ENCODE results near the gene RSPO3.

Gene RSPO3

DNA sequence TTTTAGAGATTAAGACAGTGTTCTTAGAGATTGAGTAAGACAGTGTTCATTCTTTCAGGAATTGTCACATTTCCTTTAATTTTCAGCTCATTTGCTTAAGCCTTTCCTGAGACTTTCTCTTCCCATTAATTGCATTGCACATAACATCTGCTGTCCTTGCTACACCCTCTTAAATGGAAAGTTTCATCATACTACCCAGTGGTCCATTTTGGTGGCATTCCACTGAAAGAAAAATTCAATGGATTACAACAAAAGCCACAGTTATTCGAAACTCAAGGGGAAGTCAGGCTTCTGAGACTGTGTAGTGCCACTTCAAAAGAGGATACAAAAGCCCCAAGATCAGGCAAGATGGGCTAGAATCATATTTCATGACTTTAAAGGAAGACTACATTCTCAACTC, 64.0 kb downstream of the RSPO3 start:
- Histone ChIP-seq H3K27ac (ENCODE audit: low read depth, low read length, severe bottlenecking) (no peak overlapping the region), H3K36me3 (ENCODE audit: control insufficient read depth, insufficient read depth, low read length) (no peaks in the 10 kb centered on the region), H3K4me1 (ENCODE audit: control insufficient read depth, insufficient read depth, low read length, poor library complexity, severe bottlenecking) (no peaks in the 10 kb centered on the region), H3K4me3 (ENCODE audit: extremely low read depth, insufficient read depth, low read length, poor library complexity, severe bottlenecking) (no peak overlapping the region), H3K9me3 (ENCODE audit: control insufficient read depth, low read length) (no peaks in the 10 kb centered on the region)
- 89% methylated on average over 1 of the region's 1 CpG; no CpG with 5 or more reads in 1 of the 2 experiments for WGBS, 2 experiments (ENCODE audit: insufficient coverage in 2 of 2)

DNA sequence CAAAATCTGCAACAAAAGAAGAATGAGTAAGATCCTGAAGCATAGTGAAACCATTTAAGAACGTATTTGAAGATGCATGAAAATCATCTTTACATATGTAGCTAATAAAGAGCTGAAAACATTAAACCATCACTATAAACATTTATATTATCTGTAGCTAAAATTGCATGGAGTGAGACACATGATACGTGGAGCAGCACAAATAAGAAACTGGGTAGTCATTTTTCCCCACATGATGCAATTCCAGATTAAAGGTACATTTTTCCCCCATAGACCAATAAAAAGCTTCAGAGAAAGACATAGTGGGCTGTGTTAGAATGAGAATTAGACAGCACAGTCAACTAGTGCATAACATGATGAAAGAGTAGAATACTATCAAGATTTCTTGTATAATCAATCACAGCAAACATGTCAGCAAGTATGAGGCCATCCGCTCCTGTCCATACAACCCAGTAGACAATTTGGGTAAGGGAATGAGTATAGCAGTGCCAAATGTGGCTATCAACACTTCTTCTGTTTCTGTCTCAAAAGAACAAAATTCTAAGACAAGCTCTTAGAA, 67.0 kb downstream of the RSPO3 start:
- no peak overlapping the region for H3K27ac ChIP-seq (ENCODE audit: low read depth, low read length, severe bottlenecking)
- no peak overlapping the region for H3K4me3 ChIP-seq (ENCODE audit: extremely low read depth, insufficient read depth, low read length, poor library complexity, severe bottlenecking)
- WGBS, 2 experiments (ENCODE audit: insufficient coverage in 2 of 2) = no CpG with 5 or more reads among the region's 3 CpGs
- H3K36me3 ChIP-seq (ENCODE audit: control insufficient read depth, insufficient read depth, low read length) = no peaks in the 10 kb centered on the region
- H3K4me1 ChIP-seq (ENCODE audit: control insufficient read depth, insufficient read depth, low read length, poor library complexity, severe bottlenecking) = no peaks in the 10 kb centered on the region
- H3K9me3 ChIP-seq (ENCODE audit: control insufficient read depth, low read length) = no peaks in the 10 kb centered on the region

DNA sequence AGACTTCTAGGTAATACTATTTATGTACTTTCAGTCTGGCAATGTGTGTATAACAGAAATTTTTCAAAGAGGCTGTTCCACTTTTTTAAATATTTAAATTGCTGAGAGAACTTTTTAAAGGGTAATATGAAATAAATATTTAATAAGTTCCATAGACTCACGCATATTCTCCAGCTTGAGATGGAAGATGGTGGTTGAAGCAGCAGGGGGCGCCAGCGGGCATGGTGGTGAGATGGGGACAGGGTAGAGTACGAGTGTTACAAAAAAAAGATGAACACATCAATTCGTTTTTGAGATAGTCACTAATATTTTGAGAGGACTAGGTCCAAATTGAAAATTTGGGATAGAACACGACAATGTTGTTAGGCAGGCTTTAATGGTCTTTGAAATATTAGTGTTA, 68.4 kb downstream of the RSPO3 start:
- Histone ChIP-seq H3K36me3 (ENCODE audit: control insufficient read depth, insufficient read depth, low read length) (no peaks in the 10 kb centered on the region), H3K9me3 (ENCODE audit: control insufficient read depth, low read length) (no peaks in the 10 kb centered on the region), H3K4me3 (ENCODE audit: extremely low read depth, insufficient read depth, low read length, poor library complexity, severe bottlenecking) (no peak overlapping the region), H3K4me1 (ENCODE audit: control insufficient read depth, insufficient read depth, low read length, poor library complexity, severe bottlenecking) (no peaks in the 10 kb centered on the region), H3K27ac (ENCODE audit: low read depth, low read length, severe bottlenecking) (no peak overlapping the region)
- WGBS, 2 experiments (ENCODE audit: insufficient coverage in 2 of 2) = 27 to 36% methylated on average over 2 to 5 of the region's 6 CpGs

DNA sequence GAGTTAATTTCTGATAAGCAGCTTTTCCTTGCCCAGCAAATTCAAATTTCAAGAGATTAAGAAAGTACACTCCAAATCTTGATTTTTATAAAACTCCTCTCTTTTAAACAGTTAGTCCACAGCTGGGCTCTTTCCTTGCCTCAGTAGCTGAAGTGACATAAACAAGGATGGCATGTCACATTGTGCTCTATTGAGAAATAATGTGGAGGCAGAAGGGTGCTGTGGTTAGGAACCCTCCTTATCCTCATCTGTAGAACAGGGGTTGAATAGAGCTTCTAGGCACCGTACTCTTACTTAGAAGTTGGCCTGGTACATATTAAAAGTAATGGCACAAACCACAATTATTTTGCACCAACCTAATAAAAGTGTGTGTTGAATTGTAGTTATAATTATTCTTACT, 70.3 kb downstream of the RSPO3 start:
- no peaks in the 10 kb centered on the region for H3K9me3 ChIP-seq (ENCODE audit: control insufficient read depth, low read length)
- no peak overlapping the region for H3K4me3 ChIP-seq (ENCODE audit: extremely low read depth, insufficient read depth, low read length, poor library complexity, severe bottlenecking)
- no peaks in the 10 kb centered on the region for H3K4me1 ChIP-seq (ENCODE audit: control insufficient read depth, insufficient read depth, low read length, poor library complexity, severe bottlenecking)
- no peak overlapping the region for H3K27ac ChIP-seq (ENCODE audit: low read depth, low read length, severe bottlenecking)
- WGBS, 2 experiments (ENCODE audit: insufficient coverage in 2 of 2) = no CpG with 5 or more reads among the region's 1 CpG
- no peaks in the 10 kb centered on the region for H3K36me3 ChIP-seq (ENCODE audit: control insufficient read depth, insufficient read depth, low read length)

DNA sequence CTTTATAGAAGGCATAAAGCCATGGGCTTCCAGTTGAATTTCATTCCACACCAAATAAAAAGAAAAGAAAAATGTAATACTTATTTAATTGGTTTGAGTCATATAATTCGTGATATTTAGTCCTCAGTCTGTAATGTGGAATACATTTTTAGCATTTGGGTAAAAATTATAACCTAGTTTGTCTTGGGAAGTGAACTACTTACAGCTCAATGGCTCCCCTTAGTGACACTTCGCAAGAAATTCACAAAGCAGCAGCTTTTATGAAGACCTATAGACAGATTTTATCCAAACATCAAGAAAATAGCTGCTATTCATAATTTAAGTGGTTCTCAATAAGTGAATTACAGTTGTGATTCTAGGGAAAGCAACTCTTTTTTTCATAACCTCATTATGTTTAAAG, 72.1 kb downstream of the RSPO3 start:
- no CpG with 5 or more reads among the region's 2 CpGs for WGBS, 2 experiments (ENCODE audit: insufficient coverage in 2 of 2)
- H3K9me3 ChIP-seq (ENCODE audit: control insufficient read depth, low read length) = no peaks in the 10 kb centered on the region
- H3K4me1 ChIP-seq (ENCODE audit: control insufficient read depth, insufficient read depth, low read length, poor library complexity, severe bottlenecking) = no peaks in the 10 kb centered on the region
- H3K27ac ChIP-seq (ENCODE audit: low read depth, low read length, severe bottlenecking) = no peak overlapping the region
- H3K4me3 ChIP-seq (ENCODE audit: extremely low read depth, insufficient read depth, low read length, poor library complexity, severe bottlenecking) = no peak overlapping the region
- no peaks in the 10 kb centered on the region for H3K36me3 ChIP-seq (ENCODE audit: control insufficient read depth, insufficient read depth, low read length)

DNA sequence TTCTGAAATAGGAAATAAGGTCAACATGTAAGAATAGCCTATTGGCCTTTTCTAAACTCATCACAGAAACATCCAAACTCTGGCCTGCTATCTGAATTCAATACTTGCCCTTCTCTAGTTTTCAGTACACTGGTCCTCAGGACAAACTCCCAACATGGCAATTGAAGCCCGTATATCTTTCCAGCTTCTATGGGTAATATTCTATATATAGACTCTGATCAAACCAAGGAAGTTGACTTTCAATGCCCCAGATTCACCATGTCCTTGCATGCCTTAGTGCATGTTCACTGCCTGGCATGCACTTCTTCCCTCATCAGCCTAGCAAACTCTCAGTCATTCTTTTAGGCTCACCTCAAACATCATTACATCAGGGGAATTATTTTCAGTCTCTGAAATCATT, 73.2 kb downstream of the RSPO3 start:
- WGBS, 2 experiments (ENCODE audit: insufficient coverage in 2 of 2) = 83% methylated on average over 1 of the region's 1 CpG; no CpG with 5 or more reads in 1 of the 2 experiments
- no peaks in the 10 kb centered on the region for H3K4me1 ChIP-seq (ENCODE audit: control insufficient read depth, insufficient read depth, low read length, poor library complexity, severe bottlenecking)
- no peaks in the 10 kb centered on the region for H3K36me3 ChIP-seq (ENCODE audit: control insufficient read depth, insufficient read depth, low read length)
- H3K27ac ChIP-seq (ENCODE audit: low read depth, low read length, severe bottlenecking) = no peak overlapping the region
- H3K4me3 ChIP-seq (ENCODE audit: extremely low read depth, insufficient read depth, low read length, poor library complexity, severe bottlenecking) = no peak overlapping the region
- no peaks in the 10 kb centered on the region for H3K9me3 ChIP-seq (ENCODE audit: control insufficient read depth, low read length)

DNA sequence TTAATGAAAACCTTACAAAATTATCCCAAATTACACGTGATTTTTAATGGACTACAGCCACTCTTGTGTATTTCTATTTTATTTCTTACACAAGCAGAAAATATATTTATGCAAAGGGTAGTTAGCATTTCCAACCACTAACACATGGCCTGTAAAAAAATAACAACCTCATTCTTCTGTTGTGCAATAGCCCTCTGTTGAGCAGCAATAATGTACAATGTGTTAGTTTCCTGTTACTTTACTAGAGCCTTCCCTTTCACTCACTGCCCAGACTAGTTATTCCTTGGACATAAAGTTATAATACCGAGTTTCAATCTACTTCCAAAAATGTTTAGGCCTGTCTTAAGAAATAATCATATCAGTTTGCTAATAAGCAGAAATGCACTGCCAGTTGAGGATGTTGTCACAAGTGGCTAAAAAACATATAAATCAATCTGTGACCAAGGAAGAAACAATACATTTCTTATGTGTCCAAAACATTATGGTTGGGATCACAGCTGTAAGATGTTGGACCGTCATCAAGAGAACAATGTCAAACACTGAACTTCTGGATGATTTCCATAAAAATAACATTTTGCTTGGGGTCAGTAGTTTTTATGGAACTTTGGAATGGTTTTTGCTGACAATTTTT, 74.6 kb downstream of the RSPO3 start:
- Histone ChIP-seq H3K4me1 (ENCODE audit: control insufficient read depth, insufficient read depth, low read length, poor library complexity, severe bottlenecking) (no peaks in the 10 kb centered on the region), H3K9me3 (ENCODE audit: control insufficient read depth, low read length) (no peaks in the 10 kb centered on the region), H3K36me3 (ENCODE audit: control insufficient read depth, insufficient read depth, low read length) (no peaks in the 10 kb centered on the region), H3K4me3 (ENCODE audit: extremely low read depth, insufficient read depth, low read length, poor library complexity, severe bottlenecking) (no peak overlapping the region), H3K27ac (ENCODE audit: low read depth, low read length, severe bottlenecking) (no peak overlapping the region)
- no CpG with 5 or more reads among the region's 3 CpGs for WGBS, 2 experiments (ENCODE audit: insufficient coverage in 2 of 2)

DNA sequence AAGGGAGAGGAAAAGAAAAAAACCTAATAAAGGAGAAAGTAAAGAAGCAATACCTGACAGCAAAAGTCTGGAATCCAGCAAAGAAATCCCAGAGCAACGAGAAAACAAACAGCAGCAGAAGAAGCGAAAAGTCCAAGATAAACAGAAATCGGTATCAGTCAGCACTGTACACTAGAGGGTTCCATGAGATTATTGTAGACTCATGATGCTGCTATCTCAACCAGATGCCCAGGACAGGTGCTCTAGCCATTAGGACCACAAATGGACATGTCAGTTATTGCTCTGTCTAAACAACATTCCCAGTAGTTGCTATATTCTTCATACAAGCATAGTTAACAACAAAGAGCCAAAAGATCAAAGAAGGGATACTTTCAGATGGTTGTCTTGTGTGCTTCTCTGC, 77.4 kb downstream of the RSPO3 start:
- Histone ChIP-seq H3K36me3 (ENCODE audit: control insufficient read depth, insufficient read depth, low read length) (no peaks in the 10 kb centered on the region), H3K9me3 (ENCODE audit: control insufficient read depth, low read length) (no peaks in the 10 kb centered on the region), H3K27ac (ENCODE audit: low read depth, low read length, severe bottlenecking) (no peak overlapping the region), H3K4me1 (ENCODE audit: control insufficient read depth, insufficient read depth, low read length, poor library complexity, severe bottlenecking) (no peaks in the 10 kb centered on the region), H3K4me3 (ENCODE audit: extremely low read depth, insufficient read depth, low read length, poor library complexity, severe bottlenecking) (no peak overlapping the region)
- 96% methylated on average over 3 of the region's 3 CpGs for WGBS, 2 experiments (ENCODE audit: insufficient coverage in 2 of 2)

DNA sequence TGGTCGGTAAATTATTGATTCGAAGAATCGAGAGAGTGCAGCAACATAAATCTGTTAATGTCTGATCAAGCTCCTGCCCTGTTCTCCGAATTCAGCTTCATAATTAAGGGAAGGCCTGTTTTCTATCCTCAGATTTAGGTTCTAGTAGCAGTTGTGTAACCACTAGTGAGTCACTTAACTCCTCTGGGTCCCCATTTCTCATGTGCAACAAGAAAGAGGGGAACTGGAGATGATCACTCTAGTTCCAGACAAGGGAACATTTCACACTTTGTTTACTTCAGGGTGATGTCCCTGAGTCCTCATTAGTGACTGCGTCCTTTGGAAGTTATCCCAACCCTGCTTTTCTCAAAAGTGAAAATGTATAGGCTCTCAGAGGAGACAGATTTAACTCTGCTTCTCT, 80.1 kb downstream of the RSPO3 start:
- Histone ChIP-seq H3K9me3 (ENCODE audit: control insufficient read depth, low read length) (no peaks in the 10 kb centered on the region), H3K4me1 (ENCODE audit: control insufficient read depth, insufficient read depth, low read length, poor library complexity, severe bottlenecking) (peaks cover 4% of the 10 kb centered on the region), H3K4me3 (ENCODE audit: extremely low read depth, insufficient read depth, low read length, poor library complexity, severe bottlenecking) (no peak overlapping the region), H3K27ac (ENCODE audit: low read depth, low read length, severe bottlenecking) (no peak overlapping the region), H3K36me3 (ENCODE audit: control insufficient read depth, insufficient read depth, low read length) (no peaks in the 10 kb centered on the region)
- 89 to 90% methylated on average over 2 to 4 of the region's 5 CpGs for WGBS, 2 experiments (ENCODE audit: insufficient coverage in 2 of 2)

DNA sequence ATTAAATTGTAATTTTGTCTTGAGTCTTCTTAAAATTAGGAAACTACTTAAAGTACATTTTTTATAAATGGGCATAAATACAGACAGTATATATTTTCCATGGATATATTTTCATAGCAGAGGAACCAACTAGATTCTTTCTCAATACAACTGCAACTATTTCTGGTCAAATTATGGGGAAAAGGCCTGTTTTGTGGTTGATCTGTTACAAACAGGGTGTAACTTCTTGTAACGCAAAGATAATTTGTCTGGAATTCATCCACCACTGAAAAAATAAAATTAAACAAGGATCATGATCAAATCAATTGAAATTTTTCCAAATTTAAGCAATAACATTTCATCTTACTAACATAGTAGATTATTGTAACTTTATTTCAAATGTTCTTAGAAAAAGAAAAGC, 81.0 kb downstream of the RSPO3 start:
- no peak overlapping the region for H3K4me3 ChIP-seq (ENCODE audit: extremely low read depth, insufficient read depth, low read length, poor library complexity, severe bottlenecking)
- 100% methylated on average over 1 of the region's 1 CpG; no CpG with 5 or more reads in 1 of the 2 experiments for WGBS, 2 experiments (ENCODE audit: insufficient coverage in 2 of 2)
- peaks cover 4% of the 10 kb centered on the region for H3K4me1 ChIP-seq (ENCODE audit: control insufficient read depth, insufficient read depth, low read length, poor library complexity, severe bottlenecking)

DNA sequence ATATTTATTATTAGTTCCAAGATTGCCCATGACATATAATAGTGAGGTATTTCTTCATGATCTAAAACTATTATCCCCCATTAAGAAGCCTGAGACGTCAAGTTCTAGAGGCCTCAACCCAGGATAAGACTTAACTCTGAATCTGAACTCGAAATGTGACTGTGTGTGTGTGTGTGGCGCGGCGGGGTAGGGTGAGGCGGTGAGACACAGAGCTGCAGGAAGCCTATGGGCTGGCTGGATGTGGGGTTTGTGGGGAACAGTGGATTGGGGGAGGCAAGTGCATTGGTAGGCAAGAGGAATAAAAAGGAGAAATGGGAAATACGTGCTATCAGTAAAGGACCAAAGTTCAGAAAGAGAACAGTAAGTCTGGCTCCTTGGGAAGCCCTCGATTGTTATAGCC, 81.6 kb downstream of the RSPO3 start:
- H3K4me1 ChIP-seq (ENCODE audit: control insufficient read depth, insufficient read depth, low read length, poor library complexity, severe bottlenecking) = peaks cover 4% of the 10 kb centered on the region
- H3K9me3 ChIP-seq (ENCODE audit: control insufficient read depth, low read length) = no peaks in the 10 kb centered on the region
- H3K36me3 ChIP-seq (ENCODE audit: control insufficient read depth, insufficient read depth, low read length) = no peaks in the 10 kb centered on the region
- no peak overlapping the region for H3K27ac ChIP-seq (ENCODE audit: low read depth, low read length, severe bottlenecking)
- no peak overlapping the region for H3K4me3 ChIP-seq (ENCODE audit: extremely low read depth, insufficient read depth, low read length, poor library complexity, severe bottlenecking)
- 91 to 94% methylated on average over 6 to 7 of the region's 8 CpGs for WGBS, 2 experiments (ENCODE audit: insufficient coverage in 2 of 2)

More for the DNA sequence above, 81.0 kb downstream of the RSPO3 start:
- Histone ChIP-seq H3K27ac (ENCODE audit: low read depth, low read length, severe bottlenecking) (no peak overlapping the region), H3K36me3 (ENCODE audit: control insufficient read depth, insufficient read depth, low read length) (no peaks in the 10 kb centered on the region), H3K9me3 (ENCODE audit: control insufficient read depth, low read length) (no peaks in the 10 kb centered on the region)

All from mesodermal cell (in vitro differentiated cells).